IMR-90 (cell line): Measurements from ENCODE around the gene ZBTB7B. TPM values are rescaled to one million over a fixed set of nuclear protein-coding genes. Genes with fewer than 3 reads are reported as not detected.
A peak's percentile ranks its signal among the peaks of the same experiment; 100 is the strongest.

Experiments
- ATAC-seq: fragments of 200-7000 bp; cut with Tn5 transposase; 2 replicates; pipeline ENCODE4 v1.9.1; 2020; ENCODE audit warnings: low read depth, mild to moderate bottlenecking, moderate library complexity
- BruUV-seq: library from RNA; stranded (reverse); fragments of 400-500 nt; replicated peaks from 2 replicates; lab custom pipeline; 2021; lab: Mats Ljungman, UMichigan
- CTCF ChIA-PET: fragments of 300-600 bp; formaldehyde crosslinking; extraction: SDS; loops from one replicate; lab custom pipeline; 2021; ENCODE audit warnings: antibody characterized with exemption; lab: Yijun Ruan, JAX
- POLR2A ChIA-PET: fragments of 300-600 bp; sonication (Branson Sonifier 250); formaldehyde crosslinking; loops from one replicate; lab custom pipeline; 2022; ENCODE audit warnings: antibody characterized with exemption; ENCODE audit not compliant: unreplicated experiment; lab: Charles Lee
- DNase-seq: peaks from one replicate; pipeline ENCODE4 v3.0.0; 2013
- H2AFZ ChIP-seq: replicated peaks from 2 replicates; pipeline ENCODE3; 2013; ENCODE audit warnings: low read length, mild to moderate bottlenecking; ENCODE audit not compliant: poor library complexity
- H2AK5ac ChIP-seq: 2 replicates; pipeline ENCODE4 v1.6.1; 2013; ENCODE audit warnings: low read depth, low read length, inconsistent platforms
- H2AK9ac ChIP-seq: replicated peaks from 2 replicates; pipeline ENCODE3; 2013; ENCODE audit warnings: mild to moderate bottlenecking, low read depth, low read length, moderate library complexity; ENCODE audit not compliant: poor library complexity
- H2BK120ac ChIP-seq: 2 replicates; pipeline ENCODE4 v1.6.1; 2013; ENCODE audit warnings: low read depth, low read length, inconsistent platforms
- H2BK15ac ChIP-seq: 3 replicates; pipeline ENCODE4 v1.6.1; 2013; ENCODE audit warnings: low read depth, low read length, inconsistent platforms
- H2BK20ac ChIP-seq: 2 replicates; pipeline ENCODE4 v1.6.1; 2013; ENCODE audit warnings: low read depth, mild to moderate bottlenecking, inconsistent platforms, low read length, moderate library complexity
- H2BK5ac ChIP-seq: 2 replicates; pipeline ENCODE4 v1.6.1; 2013; ENCODE audit warnings: mild to moderate bottlenecking, low read depth, low read length, inconsistent platforms; ENCODE audit not compliant: poor library complexity, severe bottlenecking
- H3K14ac ChIP-seq: replicated peaks from 2 replicates; pipeline ENCODE4 v1.6.1; 2013; ENCODE audit warnings: low read depth, low read length, inconsistent platforms
- H3K18ac ChIP-seq: 2 replicates; pipeline ENCODE4 v1.6.1; 2013; ENCODE audit warnings: low read depth, low read length, control low read depth
- H3K23ac ChIP-seq: 2 replicates; pipeline ENCODE4 v1.6.1; 2013; ENCODE audit warnings: low read depth, low read length, inconsistent platforms
- H3K27ac ChIP-seq: 2 replicates; pipeline ENCODE4 v1.5.1; 2013; ENCODE audit warnings: mild to moderate bottlenecking, control low read depth, low read length; ENCODE audit not compliant: insufficient read depth
- H3K27me3 ChIP-seq: 2 replicates; pipeline ENCODE4 v1.6.1; 2013; ENCODE audit warnings: low read length; ENCODE audit not compliant: control insufficient read depth, insufficient read depth
- H3K36me3 ChIP-seq: 2 replicates; pipeline ENCODE4 v1.6.1; 2013; ENCODE audit warnings: low read length, mixed read lengths; ENCODE audit not compliant: control insufficient read depth, insufficient read depth
- H3K4ac ChIP-seq: 2 replicates; pipeline ENCODE4 v1.6.1; 2013; ENCODE audit warnings: low read depth, low read length, inconsistent platforms
- H3K4me1 ChIP-seq: 2 replicates; pipeline ENCODE4 v1.6.1; 2013; ENCODE audit warnings: low read length, mixed read lengths; ENCODE audit not compliant: control insufficient read depth, insufficient read depth
- H3K4me2 ChIP-seq: 2 replicates; pipeline ENCODE4 v1.6.1; 2013; ENCODE audit warnings: low read depth, mild to moderate bottlenecking, control low read depth, low read length, moderate library complexity
- H3K4me3 ChIP-seq: 2 replicates; pipeline ENCODE4 v1.5.1; 2013; ENCODE audit warnings: low read depth, mild to moderate bottlenecking, control low read depth, low read length, moderate library complexity; ENCODE audit not compliant: insufficient read depth
- H3K56ac ChIP-seq: 2 replicates; pipeline ENCODE4 v1.6.1; 2013; ENCODE audit warnings: low read length, inconsistent platforms; ENCODE audit not compliant: insufficient read depth; ENCODE audit errors: extremely low read depth
- H3K79me1 ChIP-seq, 2 experiments: 2 replicates each; pipeline ENCODE4 v1.6.1; 2013; ENCODE audit warnings: low read length in 2 of 2, inconsistent platforms in 1 of 2, low read depth in 1 of 2
- H3K9ac ChIP-seq: 2 replicates; pipeline ENCODE4 v1.6.1; 2013; ENCODE audit warnings: low read depth, low read length, control low read depth
- H3K9me1 ChIP-seq: 2 replicates; pipeline ENCODE4 v1.6.1; 2013; ENCODE audit warnings: low read length, inconsistent platforms; ENCODE audit not compliant: insufficient read depth
- H3K9me3 ChIP-seq: 2 replicates; pipeline ENCODE4 v1.6.1; 2013; ENCODE audit warnings: low read length; ENCODE audit not compliant: control insufficient read depth, insufficient read depth
- H4K20me1 ChIP-seq: 2 replicates; pipeline ENCODE4 v1.6.1; 2013; ENCODE audit warnings: low read length, inconsistent platforms; ENCODE audit not compliant: insufficient read depth
- H4K5ac ChIP-seq: 2 replicates; pipeline ENCODE4 v1.6.1; 2013; ENCODE audit warnings: mild to moderate bottlenecking, low read depth, low read length, control low read depth
- H4K8ac ChIP-seq, 2 experiments: 2 replicates each; pipeline ENCODE4 v1.6.1; 2013; ENCODE audit warnings: low read depth in 2 of 2, low read length in 2 of 2, control low read depth in 1 of 2, inconsistent platforms in 1 of 2
- H4K91ac ChIP-seq: 2 replicates; pipeline ENCODE4 v1.6.1; 2013; ENCODE audit warnings: low read depth, low read length, inconsistent platforms; ENCODE audit not compliant: insufficient read depth
- BHLHE40 ChIP-seq: fragments of 150-350 bp; IDR thresholded peaks from 2 replicates; pipeline ENCODE4 v1.6.1; 2016; ENCODE audit warnings: mild to moderate bottlenecking, low read depth, low read length
- CEBPB ChIP-seq: IDR thresholded peaks from 2 replicates; pipeline ENCODE4 v1.6.1; 2012; ENCODE audit warnings: low read depth, low read length, improper control_type of control experiment
- CHD1 ChIP-seq: IDR thresholded peaks from 2 replicates; pipeline ENCODE4 v1.6.1; 2012; ENCODE audit warnings: low read depth, low read length, improper control_type of control experiment
- CTCF ChIP-seq: conservative IDR thresholded peaks from 2 replicates; pipeline ENCODE4 v1.5.1; 2012; ENCODE audit warnings: mild to moderate bottlenecking, low read depth, low read length, improper control_type of control experiment
- FOS ChIP-seq: fragments of 150-350 bp; IDR thresholded peaks from 2 replicates; pipeline ENCODE4 v1.6.1; 2016; ENCODE audit warnings: low read depth, low read length
- MAFK ChIP-seq: IDR thresholded peaks from 2 replicates; pipeline ENCODE4 v1.6.1; 2012; ENCODE audit warnings: low read depth, low read length, improper control_type of control experiment
- MAZ ChIP-seq: IDR thresholded peaks from 2 replicates; pipeline ENCODE4 v1.6.1; 2012; ENCODE audit warnings: low read depth, mild to moderate bottlenecking, low read length, improper control_type of control experiment, moderate library complexity, borderline replicate concordance
- MXI1 ChIP-seq: IDR thresholded peaks from 2 replicates; pipeline ENCODE4 v1.6.1; 2012; ENCODE audit warnings: low read depth, mild to moderate bottlenecking, low read length, moderate library complexity, borderline replicate concordance
- NFE2L2 ChIP-seq: fragments of 150-350 bp; IDR thresholded peaks from 2 replicates; pipeline ENCODE4 v1.6.1; 2016; ENCODE audit warnings: low read depth, mild to moderate bottlenecking, low read length
- POLR2A ChIP-seq: IDR thresholded peaks from 2 replicates; pipeline ENCODE4 v1.6.1; 2012; ENCODE audit warnings: mild to moderate bottlenecking, low read depth, low read length
- RAD21 ChIP-seq: IDR thresholded peaks from 2 replicates; pipeline ENCODE4 v1.6.1; 2012; ENCODE audit warnings: low read length, improper control_type of control experiment
- RCOR1 ChIP-seq: IDR thresholded peaks from 2 replicates; pipeline ENCODE4 v1.6.1; 2012; ENCODE audit warnings: mild to moderate bottlenecking, low read length, improper control_type of control experiment; ENCODE audit not compliant: insufficient replicate concordance
- SMC3 ChIP-seq: fragments of 150-350 bp; IDR thresholded peaks from 2 replicates; pipeline ENCODE4 v1.6.1; 2016; ENCODE audit warnings: low read depth, mild to moderate bottlenecking, antibody characterized with exemption, low read length, moderate library complexity
- USF2 ChIP-seq: fragments of 150-350 bp; IDR thresholded peaks from 2 replicates; pipeline ENCODE4 v1.6.1; 2017; ENCODE audit warnings: mild to moderate bottlenecking, antibody characterized with exemption, low read length, low read depth
- WGBS, 2 experiments: methylation state at CpG; one replicate each; pipeline versions ENCODE4 v1.1.5 to v1.1.7; 2013; ENCODE audit warnings: missing lambda C conversion rate in 2 of 2; ENCODE audit not compliant: insufficient read length in 1 of 2; ENCODE audit errors: extremely low coverage in 2 of 2; 5-methylcytosine and 5-hydroxymethylcytosine counted together
- dilution Hi-C: fragments of 300-500 bp; cut with HindIII; formaldehyde crosslinking; loops from one replicate; pipeline ENCODE4 v1.14.3; 2018; ENCODE audit warnings: low sequenced_read_pairs; ENCODE audit not compliant: unreplicated experiment
- in situ Hi-C: fragments of 300-500 bp; cut with MboI; formaldehyde crosslinking; loops from 3 replicates; pipeline ENCODE4 v1.14.3; 2019; ENCODE audit warnings: low sequenced_read_pairs, inconsistent platforms, mixed read lengths
- intact Hi-C: fragments of 100-400 bp; cut with micrococcal nuclease; formaldehyde crosslinking; loops from 2 replicates; pipeline ENCODE4 v1.10.0; 2022
- polyA plus RNA-seq, 3 experiments: library from polyadenylated mRNA; depleted of rRNA; stranded (reverse); fragments of >200 nt; gene quantifications; 2 replicates each; pipeline ENCODE4 v1.2.3, GENCODE V29; 2012; ENCODE audit warnings: low replicate concordance in 1 of 3
- total RNA-seq: library from RNA; depleted of rRNA; stranded (reverse); fragments of >200 nt; gene quantifications from 2 replicates; pipeline ENCODE4 v1.2.3, GENCODE V29; 2012

ZBTB7B gene
- total and polyA plus RNA-seq, 2 of the 4 experiments (the other 2 are of a cell fraction) = 7.7 to 17.4 TPM

GRCh38 chr1:154970631-154971340 lies 31.8 kb upstream of the ZBTB7B start, which contains the start of gene SHC1:
Gene SHC1, minus strand, starts transcription at chr1:154970747. Its CDS starts 221 bp downstream, at chr1:154970526.
- CTCF ChIA-PET = interaction anchor here (0.7 to 2.2 kb wide), 5 partner anchors 10 to 114 kb away, joined by 3 to 9 read pairs (median 5); partner anchors contain the start of gene FLAD1
- H2BK120ac ChIP-seq = peak within 1 kb of the TSS; percentile 95
- H4K8ac ChIP-seq = peak within 1 kb of the TSS; percentile 95 to 98
- WGBS, 2 experiments = 4% methylated on average over 3 of the region's 15 CpGs; no CpG with 5 or more reads in 1 of the 2 experiments
- H2BK15ac ChIP-seq = peak within 1 kb of the TSS; percentile 99
- no peaks in the 10 kb centered on the region for H3K27me3 ChIP-seq
- H3K4me3 ChIP-seq = peak within 1 kb of the TSS; percentile 65
- peak; percentile 61 for ATAC-seq
- H2AK9ac ChIP-seq = peak within 1 kb of the TSS; percentile 99
- H3K4me1 ChIP-seq = peaks cover 18% of the 10 kb centered on the region
- peak within 1 kb of the TSS; percentile 100 for H3K4ac ChIP-seq
- H4K20me1 ChIP-seq = peaks cover 35% of the 10 kb centered on the region
- intact Hi-C loops = loop anchor here (10.0 kb wide), 1 partner anchor 204 kb away; the partner anchor contains the start of genes KRTCAP2 and TRIM46
- BruUV-seq = no TSS peak
- peak within 1 kb of the TSS; percentile 96 for H3K27ac ChIP-seq
- H3K79me1 ChIP-seq = peaks cover 14 to 62% of the 10 kb centered on the region in 2 experiments
- H2AFZ ChIP-seq = peak within 1 kb of the TSS; percentile 89
- H3K4me2 ChIP-seq = peak within 1 kb of the TSS; percentile 97
- peak within 1 kb of the TSS; percentile 98 for H3K18ac ChIP-seq
- H3K36me3 ChIP-seq = peaks cover 26% of the 10 kb centered on the region
- POLR2A ChIA-PET = interaction anchor here (0.5 to 2.0 kb wide), 5 partner anchors 10 to 129 kb away, joined by 3 to 17 read pairs (median 6); partner anchors contain the start of genes ADAM15, PBXIP1 and PYGO2
- peak within 1 kb of the TSS; percentile 97 for H2BK20ac ChIP-seq
- peak; percentile 92 for DNase-seq
- peak within 1 kb of the TSS; percentile 97 for H2BK5ac ChIP-seq
- H4K5ac ChIP-seq = peak within 1 kb of the TSS; percentile 98
- H3K56ac ChIP-seq = peak within 1 kb of the TSS; percentile 92
- peak within 1 kb of the TSS; percentile 100 for H2AK5ac ChIP-seq
- H3K23ac ChIP-seq = peak within 1 kb of the TSS; percentile 100
- peak within 1 kb of the TSS; percentile 99 for H3K14ac ChIP-seq
- dilution Hi-C loops = no loop called here
- H4K91ac ChIP-seq = peak within 1 kb of the TSS; percentile 100
- peaks cover 7% of the 10 kb centered on the region for H3K9me1 ChIP-seq
- in situ Hi-C loops = no loop called here
- H3K9me3 ChIP-seq = no peaks in the 10 kb centered on the region
- H3K9ac ChIP-seq = peak within 1 kb of the TSS; percentile 87
- TF ChIP-seq RAD21 = no peak
- no peak for TF ChIP-seq MAFK
- no peak for TF ChIP-seq USF2
- 0 out of 2 replicates have a peak, but pooled peaks have one; percentile 35 for TF ChIP-seq FOS
- TF ChIP-seq BHLHE40 = no peak
- peak; percentile 94 for TF ChIP-seq POLR2A
- TF ChIP-seq CTCF = no peak
- TF ChIP-seq CEBPB = no peak
- peak; percentile 68 for TF ChIP-seq MXI1
- no peak for TF ChIP-seq SMC3
- peak; percentile 72; the same call in 1 of the 2 replicates for TF ChIP-seq NFE2L2
- TF ChIP-seq MAZ = peak; percentile 98; the same call in 1 of the 2 replicates
- no peak for TF ChIP-seq CHD1
- no peak for TF ChIP-seq RCOR1
